Measurements from ENCODE around the gene TANC1. TPM values are rescaled to one million over a fixed set of nuclear protein-coding genes. Genes with fewer than 3 reads are reported as not detected.

TANC1 gene
- total RNA-seq, 1 donor from 2014 or later = 56.9 TPM

GRCh38 chr2:159265171-159265576 is 296.7 kb downstream of the TANC1 start:
- H3K27ac Mint-ChIP-seq = no peak overlapping the region
- no peak for DNase-seq (ENCODE audit: extremely low spot score, unreplicated experiment)
- peaks cover 5% of the 10 kb centered on the region for H3K36me3 Mint-ChIP-seq
- peaks cover 21% of the 10 kb centered on the region for H3K4me1 Mint-ChIP-seq (ENCODE audit: unreplicated experiment)
- TF ChIP-seq CTCF (conservative IDR thresholded peaks at IDR 0.05) = no peak
- H3K4me3 Mint-ChIP-seq = no peak overlapping the region
- H3K9me3 Mint-ChIP-seq = no peaks in the 10 kb centered on the region
- no peaks in the 10 kb centered on the region for H3K27me3 Mint-ChIP-seq

DNA sequence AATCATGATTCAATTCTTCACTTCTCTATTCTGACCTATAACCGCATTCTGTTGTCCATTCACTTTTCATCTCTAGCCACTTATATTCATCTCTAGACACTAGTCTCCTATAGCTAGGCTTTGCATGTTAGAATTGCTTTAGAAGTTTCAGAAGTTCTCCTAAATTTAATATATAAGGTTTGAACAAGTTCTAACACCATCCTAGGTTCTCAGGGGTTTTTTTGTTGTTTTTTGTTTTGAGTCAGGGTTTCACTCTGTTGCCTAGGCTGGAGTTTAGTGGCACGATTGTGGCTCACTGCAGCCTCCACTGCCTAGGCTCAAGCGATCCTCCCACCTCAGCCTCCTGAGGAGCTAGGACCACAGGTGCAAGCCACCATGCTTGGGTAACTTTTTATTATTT is 298.1 kb downstream of the TANC1 start:
- peaks cover 21% of the 10 kb centered on the region for H3K4me1 Mint-ChIP-seq (ENCODE audit: unreplicated experiment)
- no peak overlapping the region for H3K4me3 Mint-ChIP-seq
- H3K36me3 Mint-ChIP-seq = peaks cover 13% of the 10 kb centered on the region
- no peak overlapping the region for H3K27ac Mint-ChIP-seq
- TF ChIP-seq CTCF (conservative IDR thresholded peaks at IDR 0.05) = no peak
- DNase-seq (ENCODE audit: extremely low spot score, unreplicated experiment) = no peak
- H3K9me3 Mint-ChIP-seq = no peaks in the 10 kb centered on the region
- no peaks in the 10 kb centered on the region for H3K27me3 Mint-ChIP-seq

GRCh38 chr2:159267921-159268320 is 299.5 kb downstream of the TANC1 start:
- Mint-ChIP-seq H3K4me1 (ENCODE audit: unreplicated experiment) (peaks cover 15% of the 10 kb centered on the region), H3K4me3 (no peak overlapping the region)

DNA sequence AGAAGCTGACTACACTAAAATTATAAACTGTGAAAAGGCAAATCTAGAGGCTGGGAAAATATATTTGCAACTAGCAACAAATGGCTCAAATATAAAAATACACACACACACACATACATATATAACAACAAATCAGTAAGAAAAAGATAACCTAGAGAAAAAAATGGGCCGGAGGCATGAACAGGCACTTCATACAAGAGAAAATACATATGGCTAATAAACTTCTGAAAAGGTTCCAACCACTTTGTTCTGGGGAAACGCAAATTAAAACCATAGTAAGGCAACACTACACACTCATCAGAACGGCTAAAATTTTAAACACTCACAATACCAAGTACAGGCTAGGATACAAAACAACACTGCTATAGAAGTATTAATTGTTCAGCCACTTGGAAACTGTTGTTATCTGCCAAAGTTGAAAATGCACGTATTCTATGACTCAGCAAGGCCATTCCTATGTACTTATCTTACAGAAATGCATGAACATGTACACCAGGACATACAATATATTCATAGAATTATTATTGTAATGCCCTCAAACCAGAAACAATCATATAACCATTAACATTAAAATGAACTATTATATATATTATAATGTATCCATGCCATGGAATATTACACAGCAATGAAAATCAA is 302.4 kb downstream of the TANC1 start:
- H3K4me3 Mint-ChIP-seq = no peak overlapping the region
- peaks cover 21% of the 10 kb centered on the region for H3K36me3 Mint-ChIP-seq
- DNase-seq (ENCODE audit: extremely low spot score, unreplicated experiment) = no peak
- no peak for TF ChIP-seq CTCF (conservative IDR thresholded peaks at IDR 0.05)
- H3K27ac Mint-ChIP-seq = no peak overlapping the region
- H3K9me3 Mint-ChIP-seq = no peaks in the 10 kb centered on the region
- peaks cover 5% of the 10 kb centered on the region for H3K4me1 Mint-ChIP-seq (ENCODE audit: unreplicated experiment)
- no peaks in the 10 kb centered on the region for H3K27me3 Mint-ChIP-seq

More at GRCh38 chr2:159267921-159268320, 299.5 kb downstream of the TANC1 start:
- no peak overlapping the region for H3K27ac Mint-ChIP-seq
- TF ChIP-seq CTCF (conservative IDR thresholded peaks at IDR 0.05) = no peak
- no peaks in the 10 kb centered on the region for H3K9me3 Mint-ChIP-seq
- DNase-seq (ENCODE audit: extremely low spot score, unreplicated experiment) = no peak
- H3K27me3 Mint-ChIP-seq = no peaks in the 10 kb centered on the region
- peaks cover 17% of the 10 kb centered on the region for H3K36me3 Mint-ChIP-seq

DNA sequence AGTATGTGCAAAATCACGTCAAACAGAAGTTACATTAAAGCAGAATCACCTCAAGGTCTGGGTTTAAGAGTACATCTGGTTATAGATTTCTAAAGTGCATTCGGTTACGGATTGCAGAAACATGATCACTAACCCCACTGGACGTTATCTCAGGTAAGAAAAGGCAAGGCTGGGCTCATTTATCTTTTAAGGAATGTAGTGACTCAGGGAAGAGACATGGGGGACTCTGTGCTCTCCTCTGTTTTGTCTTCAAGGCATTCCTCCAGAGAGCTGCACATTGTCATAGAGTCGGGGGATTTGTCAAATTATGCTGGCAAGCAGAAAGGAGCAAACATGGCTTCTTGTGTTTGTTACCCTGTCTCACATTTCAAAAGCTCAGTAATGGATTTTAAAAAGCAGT is 303.7 kb downstream of the TANC1 start:
- Mint-ChIP-seq H3K9me3 (no peaks in the 10 kb centered on the region), H3K27ac (peak overlapping the region; percentile 91), H3K4me1 (ENCODE audit: unreplicated experiment) (peaks cover 5% of the 10 kb centered on the region), H3K27me3 (no peaks in the 10 kb centered on the region), H3K36me3 (peaks cover 25% of the 10 kb centered on the region), H3K4me3 (peak overlapping the region; percentile 50)
- no peak for DNase-seq (ENCODE audit: extremely low spot score, unreplicated experiment)
- no peak for TF ChIP-seq CTCF (conservative IDR thresholded peaks at IDR 0.05)
